Measurements from ENCODE around the gene PPP2R5C. TPM values are rescaled to one million over a fixed set of nuclear protein-coding genes. Genes with fewer than 3 reads are reported as not detected.

Gene PPP2R5C
- total and polyA plus RNA-seq, 2 of the 4 experiments (the other 2 are of a cell fraction), result 65.9 to 78.7 TPM

DNA sequence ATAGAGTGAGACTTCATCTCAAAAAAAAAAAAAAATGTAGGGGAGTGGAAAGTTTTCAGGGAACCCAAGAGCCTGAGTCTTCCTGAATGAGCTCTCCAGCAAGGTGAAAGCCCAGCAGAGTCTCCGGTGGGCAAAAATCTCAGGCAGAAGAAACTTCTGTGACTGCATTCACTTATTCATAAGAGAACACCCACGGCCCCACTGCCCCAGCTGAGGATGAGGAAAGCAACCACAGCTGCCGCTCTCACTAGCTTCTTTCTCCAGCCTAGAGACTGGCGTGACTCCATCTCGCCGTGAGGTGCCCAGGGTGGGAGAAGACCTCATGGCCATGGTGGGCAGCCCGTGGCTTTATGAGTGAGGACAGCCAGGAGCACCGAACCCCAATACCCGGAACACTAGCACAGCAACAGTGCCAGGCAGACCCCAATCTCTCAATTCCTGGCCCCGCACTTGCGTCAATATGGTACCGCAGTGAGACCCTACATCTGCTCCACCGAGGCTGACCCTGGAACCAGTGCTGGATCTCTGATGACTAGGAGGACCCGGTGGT, 173.2 kb downstream of the PPP2R5C start:
- no peak overlapping the region for H2AFZ ChIP-seq (replicated peaks; ENCODE audit: low read length, poor library complexity)
- no peaks in the 10 kb centered on the region; the same call in 1 of the 2 replicates for H3K4me1 ChIP-seq (ENCODE audit: control insufficient read depth, insufficient read depth, low read length)
- no peak overlapping the region for H3K4me3 ChIP-seq (ENCODE audit: insufficient read depth, low read depth, low read length)
- H3K27me3 ChIP-seq (ENCODE audit: control insufficient read depth, insufficient read depth, low read length), result no peaks in the 10 kb centered on the region; the same call in 1 of the 2 replicates
- in situ Hi-C loops (cut with MboI; ENCODE audit: low sequenced_read_pairs), result no loop called here
- ChIA-PET CTCF (no interaction called here), POLR2A (ENCODE audit: unreplicated experiment) (no interaction called here)
- no peak overlapping the region for H3K23ac ChIP-seq (ENCODE audit: low read depth, low read length)
- H2BK20ac ChIP-seq (ENCODE audit: low read depth, low read length), result no peak overlapping the region
- H2AK9ac ChIP-seq (replicated peaks; ENCODE audit: low read depth, low read length, poor library complexity), result no peak overlapping the region
- TF ChIP-seq SMC3 (IDR thresholded peaks at IDR 0.05; ENCODE audit: low read depth, low read length), result no peak
- TF ChIP-seq RAD21 (IDR thresholded peaks at IDR 0.05; ENCODE audit: low read length), result no peak
- TF ChIP-seq, protein P1, sequence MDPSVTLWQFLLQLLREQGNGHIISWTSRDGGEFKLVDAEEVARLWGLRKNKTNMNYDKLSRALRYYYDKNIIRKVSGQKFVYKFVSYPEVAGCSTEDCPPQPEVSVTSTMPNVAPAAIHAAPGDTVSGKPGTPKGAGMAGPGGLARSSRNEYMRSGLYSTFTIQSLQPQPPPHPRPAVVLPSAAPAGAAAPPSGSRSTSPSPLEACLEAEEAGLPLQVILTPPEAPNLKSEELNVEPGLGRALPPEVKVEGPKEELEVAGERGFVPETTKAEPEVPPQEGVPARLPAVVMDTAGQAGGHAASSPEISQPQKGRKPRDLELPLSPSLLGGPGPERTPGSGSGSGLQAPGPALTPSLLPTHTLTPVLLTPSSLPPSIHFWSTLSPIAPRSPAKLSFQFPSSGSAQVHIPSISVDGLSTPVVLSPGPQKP (IDR thresholded peaks at IDR 0.05; ENCODE audit: borderline replicate concordance, low read depth, low read length), result no peak
- no peak for TF ChIP-seq MXI1 (IDR thresholded peaks at IDR 0.05; ENCODE audit: borderline replicate concordance, low read depth, low read length)
- H3K56ac ChIP-seq (ENCODE audit: extremely low read depth, insufficient read depth, low read length), result no peak overlapping the region
- H3K36me3 ChIP-seq (ENCODE audit: control insufficient read depth, insufficient read depth, low read length), result no peaks in the 10 kb centered on the region
- H2BK5ac ChIP-seq (ENCODE audit: low read depth, low read length, poor library complexity, severe bottlenecking), result no peak overlapping the region
- no peak overlapping the region for H2BK120ac ChIP-seq (ENCODE audit: low read depth, low read length)
- no peaks in the 10 kb centered on the region for H4K20me1 ChIP-seq (ENCODE audit: insufficient read depth, low read length)
- no peak overlapping the region for H3K4me2 ChIP-seq (ENCODE audit: low read depth, low read length)
- no peaks in the 10 kb centered on the region for H3K9me3 ChIP-seq (ENCODE audit: control insufficient read depth, insufficient read depth, low read length)
- DNase-seq (no peak), ATAC-seq (ENCODE audit: low read depth) (no peak)
- no TSS peak for BruUV-seq (replicated peaks)
- no peak overlapping the region for H3K9ac ChIP-seq (ENCODE audit: low read depth, low read length)
- intact Hi-C loops (cut with micrococcal nuclease), result no loop called here
- no peak overlapping the region for H4K5ac ChIP-seq (ENCODE audit: low read depth, low read length)
- no peak overlapping the region for H4K8ac ChIP-seq (ENCODE audit: low read depth in 2 of 2, low read length in 2 of 2)
- H3K4ac ChIP-seq (ENCODE audit: low read depth, low read length), result no peak overlapping the region
- no peaks in the 10 kb centered on the region for H3K79me1 ChIP-seq (ENCODE audit: low read depth in 1 of 2, low read length in 2 of 2)
- dilution Hi-C loops (cut with HindIII; ENCODE audit: low sequenced_read_pairs, unreplicated experiment), result no loop called here
- no peak overlapping the region for H3K14ac ChIP-seq (replicated peaks; ENCODE audit: low read depth, low read length)
- no peak overlapping the region for H2BK15ac ChIP-seq (ENCODE audit: low read depth, low read length)
- no peak overlapping the region for H3K27ac ChIP-seq (ENCODE audit: insufficient read depth, low read length)
- no peak overlapping the region for H4K91ac ChIP-seq (ENCODE audit: insufficient read depth, low read depth, low read length)
- H3K9me1 ChIP-seq (ENCODE audit: insufficient read depth, low read length), result no peaks in the 10 kb centered on the region; the same call in 1 of the 2 replicates
- no peak overlapping the region for H2AK5ac ChIP-seq (ENCODE audit: low read depth, low read length)
- WGBS, 2 experiments (ENCODE audit: extremely low coverage in 2 of 2, insufficient read length in 1 of 2), result 90% methylated on average over 11 of the region's 14 CpGs; no CpG with 5 or more reads in 1 of the 2 experiments
- H3K18ac ChIP-seq (ENCODE audit: low read depth, low read length), result no peak overlapping the region
